HG02973 (cell line): ENCODE data around the gene CACTIN.
"Not testable (repeated sequence)": the region's sequence is repeated elsewhere in the genome, so short reads cannot be mapped to it uniquely, and the experiment has no call there.

Experiments
- ATAC-seq: cut with Tn5 transposase; IDR thresholded peaks from one replicate; pipeline ENCODE4 v1.9.1; 2021; ENCODE audit warnings: moderate library complexity; ENCODE audit not compliant: unreplicated experiment

CACTIN gene

DNA sequence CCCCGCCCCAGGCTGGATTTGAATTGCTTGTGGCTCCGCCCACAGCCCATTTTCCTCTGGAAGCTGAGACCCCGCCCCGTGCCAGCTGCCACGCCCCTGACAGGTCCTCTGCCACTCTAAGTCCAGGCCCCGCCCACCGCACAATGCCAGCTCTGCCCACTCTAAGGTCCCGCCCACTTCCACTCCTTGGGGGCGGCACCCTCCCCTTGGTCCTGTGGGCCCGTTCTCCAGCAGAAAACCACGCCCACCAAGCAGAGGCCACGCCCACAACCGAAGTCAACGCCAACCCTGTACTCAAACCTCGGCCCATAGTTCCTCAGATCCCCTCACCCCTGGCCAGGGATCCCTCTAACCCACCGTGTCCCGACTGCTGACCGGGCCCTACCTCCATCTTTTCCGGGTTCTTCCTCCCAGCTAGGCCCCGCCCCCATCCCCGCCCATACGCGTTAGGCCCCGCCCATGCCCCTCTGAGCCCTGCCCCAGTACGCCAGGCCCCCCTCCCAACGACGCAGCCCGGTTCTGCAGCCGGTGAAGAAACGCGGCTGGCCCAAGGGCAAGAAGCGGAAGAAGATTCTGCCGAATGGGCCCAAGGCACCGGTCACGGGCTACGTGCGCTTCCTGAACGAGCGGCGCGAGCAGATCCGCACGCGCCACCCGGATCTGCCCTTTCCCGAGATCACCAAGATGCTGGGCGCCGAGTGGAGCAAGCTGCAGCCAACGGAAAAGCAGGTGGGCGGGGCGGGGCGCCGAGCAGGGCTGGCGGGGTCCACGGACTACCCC is 52.5 kb downstream of the CACTIN start:
- ATAC-seq: no peak

DNA sequence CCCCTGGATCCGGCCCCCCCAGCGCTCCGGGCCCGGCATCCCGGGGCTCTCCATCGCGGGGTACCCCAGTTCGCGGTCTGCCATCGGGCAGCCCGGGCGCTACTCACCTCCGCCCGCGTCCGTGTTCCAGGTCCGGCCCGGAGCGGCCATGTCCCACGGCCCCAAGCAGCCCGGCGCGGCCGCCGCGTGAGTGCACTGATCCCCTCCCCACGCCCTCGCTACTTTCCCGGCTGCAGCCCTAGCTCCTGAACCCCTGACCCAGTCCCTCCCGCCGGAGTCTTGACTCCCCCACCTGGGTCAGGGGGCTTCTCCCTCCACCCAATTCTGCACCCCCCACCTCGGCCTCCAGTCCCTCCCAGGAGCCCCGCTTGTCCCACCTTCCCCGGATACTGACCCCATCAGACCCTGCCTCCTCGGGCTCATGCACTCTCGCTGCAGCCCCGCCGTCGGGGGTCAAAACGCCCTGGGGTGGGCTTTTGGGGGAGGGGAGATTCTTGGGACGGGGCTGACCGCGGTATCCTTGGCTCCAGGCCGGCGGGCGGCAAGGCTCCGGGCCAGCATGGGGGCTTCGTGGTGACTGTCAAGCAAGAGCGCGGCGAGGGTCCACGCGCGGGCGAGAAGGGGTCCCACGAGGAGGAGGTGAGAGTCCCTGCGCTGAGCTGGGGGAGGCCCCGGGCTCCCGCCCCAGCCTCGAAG is 53.3 kb downstream of the CACTIN start:
- ATAC-seq: peak; percentile 6

DNA sequence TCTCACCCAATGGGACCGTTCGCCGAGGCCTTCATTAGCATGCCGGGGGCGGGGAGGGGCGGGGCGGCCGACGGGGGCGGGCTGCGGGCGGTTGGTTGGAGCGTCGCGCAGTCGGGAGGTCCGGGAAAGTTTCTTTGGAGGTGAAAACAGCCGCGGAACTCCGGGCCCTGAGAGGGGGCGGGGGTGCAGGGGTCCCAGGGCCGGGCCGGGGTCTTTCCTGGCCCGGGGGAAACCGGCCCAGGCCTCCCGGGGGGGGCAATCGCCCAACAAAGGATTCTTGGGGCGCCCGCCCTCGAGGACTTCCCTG is 53.8 kb downstream of the CACTIN start, which contains the start of gene HMG20B:
HMG20B (plus strand) TSS at position 90 of the 307 bp plus-strand sequence. CDS start 366 bp downstream, outside the sequence.
- ATAC-seq: no peak

DNA sequence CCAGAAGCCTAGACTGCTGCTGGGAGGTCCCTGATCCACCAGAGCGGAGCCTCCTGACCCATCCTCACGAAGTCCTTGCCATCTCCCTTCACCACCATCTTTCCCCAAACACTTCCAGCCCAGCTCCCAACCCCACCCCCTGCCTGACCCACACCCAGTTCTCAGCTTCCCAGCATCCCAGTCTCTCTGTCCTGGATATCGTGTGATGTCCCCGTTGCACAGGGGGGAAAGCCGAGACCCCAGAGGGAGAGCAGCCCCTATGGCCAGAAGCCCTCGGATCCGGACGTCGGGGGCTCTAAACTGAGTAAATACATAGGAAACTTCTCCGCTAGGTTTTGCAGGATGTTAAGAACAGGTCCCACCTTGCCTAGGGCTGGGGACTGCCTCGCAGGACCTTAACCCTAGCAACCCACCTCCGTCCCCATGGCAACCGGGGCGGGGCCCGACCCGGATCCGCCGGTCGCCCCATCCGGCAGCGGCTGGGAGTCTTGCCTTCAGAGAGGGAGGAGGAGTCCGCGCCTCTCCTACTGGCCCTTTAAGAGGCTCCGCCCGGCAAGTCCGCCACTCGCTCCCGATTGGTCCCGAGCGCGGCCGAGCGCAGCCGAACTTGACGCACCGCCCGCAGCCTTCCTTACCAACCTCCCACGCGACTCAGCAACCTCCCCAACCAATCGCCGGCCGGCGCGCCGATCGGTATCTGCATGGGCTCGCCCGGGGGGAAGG is 54.3 kb downstream of the CACTIN start:
- peak; percentile 85 for ATAC-seq

DNA sequence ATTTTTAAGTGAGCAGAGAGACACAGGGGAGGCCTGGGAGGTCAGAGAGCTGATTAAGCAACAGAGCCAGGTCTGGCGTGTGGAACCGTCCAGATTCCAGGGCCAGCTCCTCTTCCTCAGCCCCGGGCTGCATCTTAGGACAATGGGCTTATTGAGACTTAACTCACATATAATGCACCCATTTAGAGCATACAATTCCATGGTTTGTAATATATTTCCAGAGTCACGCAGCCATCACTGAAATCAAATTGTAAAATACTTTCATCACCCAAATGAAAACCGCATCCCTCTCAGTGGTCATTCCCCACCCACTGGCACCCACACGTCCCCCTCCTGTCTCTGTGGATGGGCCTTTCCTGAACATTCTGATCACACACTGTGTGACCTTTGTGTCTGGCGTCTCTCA is 56.0 kb downstream of the CACTIN start:
- ATAC-seq: no peak

DNA sequence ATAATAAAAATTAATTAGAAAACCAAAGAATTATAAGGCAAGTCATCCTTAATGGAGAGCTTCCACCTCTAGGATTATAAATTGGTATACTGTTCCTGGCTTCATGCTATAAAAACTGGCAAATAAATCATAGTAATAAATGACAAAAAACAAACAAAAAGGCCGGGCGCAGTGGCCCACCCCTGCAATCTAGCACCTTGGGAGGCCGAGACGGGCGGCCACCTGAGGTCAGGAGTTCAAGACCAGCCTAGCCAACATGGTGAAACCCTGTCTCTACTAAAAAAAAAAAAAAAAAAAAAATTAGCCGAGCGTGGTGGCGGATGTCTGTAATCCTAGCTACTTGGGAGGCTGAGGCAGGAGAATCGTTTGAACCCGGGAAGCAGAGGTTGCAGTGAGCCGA is 56.5 kb downstream of the CACTIN start:
- ATAC-seq: not testable (repeated sequence)

DNA sequence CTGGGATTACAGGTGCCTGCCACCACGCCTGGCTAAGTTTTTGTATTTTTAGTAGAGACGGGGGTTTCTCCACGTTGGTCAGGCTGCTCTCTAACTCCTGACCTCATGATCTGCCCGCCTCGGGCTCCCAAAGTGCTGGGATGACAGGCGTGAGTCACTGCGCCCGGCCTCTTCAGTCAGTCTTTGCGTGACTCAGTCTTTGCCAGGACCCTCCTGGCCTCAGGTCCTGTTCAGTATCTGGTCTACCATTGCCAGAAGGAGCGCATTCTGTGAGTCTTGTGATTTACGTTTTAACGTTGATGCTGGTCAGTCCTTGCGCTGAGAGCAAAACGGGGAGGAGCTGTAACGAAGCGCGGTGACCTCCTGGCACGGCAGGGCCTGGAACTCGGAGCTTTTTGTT is 61.5 kb downstream of the CACTIN start:
- no peak for ATAC-seq

DNA sequence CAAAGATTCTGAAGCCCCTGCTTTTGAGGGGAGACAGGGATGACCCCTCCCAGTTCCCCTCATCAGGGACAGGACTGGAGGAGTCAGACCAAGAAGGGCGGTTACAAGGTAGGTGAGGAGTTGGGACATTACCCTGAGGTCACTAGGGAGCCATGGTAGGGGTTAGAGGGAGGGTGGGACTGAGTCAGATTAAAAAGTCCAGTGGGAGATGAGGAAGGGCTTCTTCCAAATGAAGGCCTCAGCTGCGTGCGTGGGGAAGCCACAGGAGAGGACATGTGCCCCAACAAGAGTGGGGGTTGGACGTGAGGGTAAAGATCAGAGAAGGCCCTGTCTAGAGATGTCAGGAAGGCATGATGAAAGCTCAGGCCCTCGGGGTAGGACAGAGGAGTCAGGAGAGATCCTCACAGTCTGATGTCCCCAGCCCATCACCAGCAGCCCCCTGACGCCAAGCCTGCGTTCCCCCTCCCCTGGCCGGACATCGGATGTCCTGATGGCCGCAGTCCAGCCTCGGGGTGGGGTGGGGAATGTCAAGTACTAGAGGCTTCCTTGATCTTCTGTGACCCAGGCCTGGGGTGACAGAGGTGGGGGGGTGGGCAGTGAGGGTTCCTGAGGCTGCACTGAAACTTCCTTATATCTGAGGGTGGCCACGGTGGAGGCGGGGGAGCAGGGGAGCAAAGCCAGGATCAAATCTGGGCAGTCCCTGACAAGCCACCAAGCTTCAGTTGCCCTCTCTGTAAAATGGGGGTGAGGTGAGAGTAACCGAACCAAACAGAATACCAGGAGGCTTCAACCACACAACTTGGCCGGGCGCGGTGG is 62.7 kb downstream of the CACTIN start:
- ATAC-seq: no peak
